Measurements from ENCODE around the gene DNM3. TPM values are rescaled to one million over a fixed set of nuclear protein-coding genes. Genes with fewer than 3 reads are reported as not detected.

Gene DNM3
- total and polyA plus RNA-seq, 10 of the 15 experiments (the other 5 are each of a cell fraction or from before 2014, with no cell fraction given): 0.03 to 1.5 (median 0.08) TPM; not detected in 3

DNA sequence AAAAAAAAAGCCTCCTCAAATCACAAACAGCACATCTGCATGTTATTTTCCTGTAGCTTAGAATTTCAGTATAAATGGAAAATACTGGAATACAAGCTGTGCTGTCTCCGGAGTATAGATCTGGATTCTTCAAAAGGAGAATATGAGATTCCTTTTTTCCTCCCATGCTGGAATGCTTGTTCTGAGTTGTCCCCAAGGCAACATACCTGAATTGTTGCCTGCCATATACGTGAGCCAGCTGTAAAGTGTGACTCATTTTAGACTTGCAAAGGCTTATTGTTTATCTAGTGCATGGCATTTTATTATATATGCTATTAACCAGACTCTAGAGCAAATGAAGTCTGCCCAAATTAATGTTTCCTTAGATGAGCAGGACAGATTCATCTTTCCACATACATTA is 484.2 kb downstream of the DNM3 start:
- H3K36me3 ChIP-seq (ENCODE audit: control insufficient read depth in 2 of 2, insufficient read depth in 2 of 2, low read length in 1 of 2): no peaks in the 10 kb centered on the region
- no peaks in the 10 kb centered on the region for H3K79me2 ChIP-seq (ENCODE audit: control insufficient read depth, insufficient read depth, low read length)
- peaks cover 2% of the 10 kb centered on the region; the same call in 2 of the 3 replicates for H3K9me3 ChIP-seq (replicated peaks; ENCODE audit: control insufficient read depth, insufficient read depth, low read length)
- TF ChIP-seq SIN3A (IDR thresholded peaks at IDR 0.05; ENCODE audit: low read depth, low read length) (no peak), JUNB (IDR thresholded peaks at IDR 0.05) (no peak), YBX1 (IDR thresholded peaks at IDR 0.05) (no peak), E2F4 (IDR thresholded peaks at IDR 0.05; ENCODE audit: low read depth, low read length) (no peak), ESRRA (IDR thresholded peaks at IDR 0.05; ENCODE audit: low read length) (no peak), DPF2 (IDR thresholded peaks at IDR 0.05) (no peak), TCF12 (IDR thresholded peaks at IDR 0.05; ENCODE audit: low read depth, low read length) (no peak), USF2 (IDR thresholded peaks at IDR 0.05; ENCODE audit: borderline replicate concordance, low read depth, low read length) (no peak), RAD21 (IDR thresholded peaks at IDR 0.05; ENCODE audit: insufficient read depth, low read depth, low read length) (no peak), ASH2L (IDR thresholded peaks at IDR 0.05; ENCODE audit: borderline replicate concordance, low read depth) (no peak)
- TF ChIP-seq, protein P1, sequence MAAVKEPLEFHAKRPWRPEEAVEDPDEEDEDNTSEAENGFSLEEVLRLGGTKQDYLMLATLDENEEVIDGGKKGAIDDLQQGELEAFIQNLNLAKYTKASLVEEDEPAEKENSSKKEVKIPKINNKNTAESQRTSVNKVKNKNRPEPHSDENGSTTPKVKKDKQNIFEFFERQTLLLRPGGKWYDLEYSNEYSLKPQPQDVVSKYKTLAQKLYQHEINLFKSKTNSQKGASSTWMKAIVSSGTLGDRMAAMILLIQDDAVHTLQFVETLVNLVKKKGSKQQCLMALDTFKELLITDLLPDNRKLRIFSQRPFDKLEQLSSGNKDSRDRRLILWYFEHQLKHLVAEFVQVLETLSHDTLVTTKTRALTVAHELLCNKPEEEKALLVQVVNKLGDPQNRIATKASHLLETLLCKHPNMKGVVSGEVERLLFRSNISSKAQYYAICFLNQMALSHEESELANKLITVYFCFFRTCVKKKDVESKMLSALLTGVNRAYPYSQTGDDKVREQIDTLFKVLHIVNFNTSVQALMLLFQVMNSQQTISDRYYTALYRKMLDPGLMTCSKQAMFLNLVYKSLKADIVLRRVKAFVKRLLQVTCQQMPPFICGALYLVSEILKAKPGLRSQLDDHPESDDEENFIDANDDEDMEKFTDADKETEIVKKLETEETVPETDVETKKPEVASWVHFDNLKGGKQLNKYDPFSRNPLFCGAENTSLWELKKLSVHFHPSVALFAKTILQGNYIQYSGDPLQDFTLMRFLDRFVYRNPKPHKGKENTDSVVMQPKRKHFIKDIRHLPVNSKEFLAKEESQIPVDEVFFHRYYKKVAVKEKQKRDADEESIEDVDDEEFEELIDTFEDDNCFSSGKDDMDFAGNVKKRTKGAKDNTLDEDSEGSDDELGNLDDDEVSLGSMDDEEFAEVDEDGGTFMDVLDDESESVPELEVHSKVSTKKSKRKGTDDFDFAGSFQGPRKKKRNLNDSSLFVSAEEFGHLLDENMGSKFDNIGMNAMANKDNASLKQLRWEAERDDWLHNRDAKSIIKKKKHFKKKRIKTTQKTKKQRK (IDR thresholded peaks at IDR 0.05; ENCODE audit: low read depth, low read length): no peak
- CTCF ChIA-PET: no interaction called here
- POLR2A ChIA-PET: no interaction called here
- in situ Hi-C loops (cut with MboI): no loop called here
- no peaks in the 10 kb centered on the region for H4K20me1 ChIP-seq (ENCODE audit: control insufficient read depth, insufficient read depth)
- SMC1A ChIA-PET (ENCODE audit: uncharacterized antibody, unreplicated experiment): interaction anchor here (0.8 to 0.9 kb wide), 2 partner anchors 16 to 156 kb away, joined by 3 read pairs; no protein-coding TSS in a partner anchor
- H3K4me1 ChIP-seq (ENCODE audit: control insufficient read depth, insufficient read depth, low read length): no peaks in the 10 kb centered on the region
- H3K4me3 ChIP-seq: no peak overlapping the region
- H3K9ac ChIP-seq (ENCODE audit: control insufficient read depth, insufficient read depth, low read length): no peak overlapping the region
- DNase-seq (ENCODE audit: low read depth, low spot score): no peak
- no peak overlapping the region for H2AFZ ChIP-seq (ENCODE audit: control insufficient read depth, low read depth, low read length)
- no peaks in the 10 kb centered on the region for H3K27me3 ChIP-seq (replicated peaks in 1 of 2; ENCODE audit: control insufficient read depth in 2 of 2, insufficient read depth in 2 of 2, low read length in 1 of 2)
- no peak overlapping the region for H3K27ac ChIP-seq (ENCODE audit: control insufficient read depth, insufficient read depth)
- no peak for FAIRE-seq
- ATAC-seq: no peak
- intact Hi-C loops (cut with micrococcal nuclease; ENCODE audit: unreplicated experiment): no loop called here
- RAD21 ChIA-PET (ENCODE audit: unreplicated experiment): no interaction called here
- WGBS (ENCODE audit: insufficient coverage, insufficient replicate concordance, low lambda C conversion rate, missing lambda C conversion rate): 57% methylated on average over 2 of the region's 2 CpGs
- H3K4me2 ChIP-seq (ENCODE audit: control insufficient read depth, insufficient read depth): no peak overlapping the region
- no TSS peak for BruUV-seq (replicated peaks)

Measured in GM12878 (cell line).